Smooth muscle cell (in vitro differentiated cells): ENCODE measurements around the gene KRTAP1-5. TPM values are rescaled to one million over a fixed set of nuclear protein-coding genes. Genes with fewer than 3 reads are reported as not detected.
A peak's percentile ranks its signal among the peaks of the same experiment; 100 is the strongest.
"Not testable (repeated sequence)": the region's sequence is repeated elsewhere in the genome, so short reads cannot be mapped to it uniquely, and the experiment has no call there.

Experiments
- DNase-seq: peaks from one replicate; lab custom pipeline; 2025; ENCODE audit not compliant: unreplicated experiment; lab: John Stamatoyannopoulos, UW
- H2AFZ ChIP-seq: fragments of 200-600 bp; sonication (generic); 2 replicates; pipeline ENCODE4 v1.6.0; 2016; ENCODE audit warnings: antibody characterized with exemption, low read depth, mild to moderate bottlenecking
- H3F3A ChIP-seq: fragments of 200-600 bp; sonication (generic); 2 replicates; pipeline ENCODE4 v1.6.0; 2017; ENCODE audit warnings: antibody characterized with exemption, low read depth
- H3K27ac ChIP-seq: fragments of 200-600 bp; sonication (generic); 2 replicates; pipeline ENCODE4 v1.5.1; 2016; ENCODE audit warnings: low read depth, mild to moderate bottlenecking
- H3K27me3 ChIP-seq: fragments of 200-600 bp; sonication (generic); 2 replicates; pipeline ENCODE4 v1.6.1; 2016; ENCODE audit warnings: low read depth, mild to moderate bottlenecking
- H3K36me3 ChIP-seq: fragments of 200-600 bp; sonication (generic); 2 replicates; pipeline ENCODE4 v1.5.1; 2016; ENCODE audit warnings: low read depth
- H3K4me1 ChIP-seq: fragments of 200-600 bp; sonication (generic); 2 replicates; pipeline ENCODE4 v1.5.1; 2016; ENCODE audit warnings: low read depth
- H3K4me2 ChIP-seq: fragments of 200-600 bp; sonication (generic); 2 replicates; pipeline ENCODE4 v1.6.0; 2016; ENCODE audit warnings: mild to moderate bottlenecking
- H3K4me3 ChIP-seq: fragments of 200-600 bp; sonication (generic); 2 replicates; pipeline ENCODE4 v1.5.1; 2016; ENCODE audit warnings: mild to moderate bottlenecking
- H3K79me2 ChIP-seq: fragments of 200-600 bp; sonication (generic); 2 replicates; pipeline ENCODE4 v1.6.0; 2016; ENCODE audit warnings: low read depth, mild to moderate bottlenecking
- H3K9ac ChIP-seq: fragments of 200-600 bp; sonication (generic); 2 replicates; pipeline ENCODE4 v1.6.0; 2016; ENCODE audit warnings: low read depth
- H3K9me3 ChIP-seq: fragments of 200-600 bp; sonication (generic); replicated peaks from 2 replicates; pipeline ENCODE4 v1.5.1; 2016; ENCODE audit warnings: low read depth
- H4K20me1 ChIP-seq: fragments of 200-600 bp; sonication (generic); 2 replicates; pipeline ENCODE4 v1.6.0; 2016; ENCODE audit warnings: low read depth
- CTCF ChIP-seq: fragments of 200-600 bp; sonication (generic); IDR thresholded peaks from 2 replicates; pipeline ENCODE4 v1.5.1; 2017; ENCODE audit warnings: borderline replicate concordance, mild to moderate bottlenecking, antibody characterized with exemption; ENCODE audit not compliant: insufficient read depth, poor library complexity, severe bottlenecking
- WGBS: methylation state at CpG from one replicate; pipeline ENCODE4 v1.1.7; 2016; ENCODE audit warnings: low lambda C conversion rate; 5-methylcytosine and 5-hydroxymethylcytosine counted together
- polyA plus RNA-seq: library from polyadenylated mRNA; unstranded; fragments of >200 nt; fragmentation: Nextera tagmentation; extraction: Ambion mirVana; gene quantifications from 2 replicates; pipeline ENCODE4 v1.2.1, GENCODE V29; 2016
- total RNA-seq: library from RNA; depleted of rRNA; stranded (reverse); fragments of >200 nt; gene quantifications from 2 replicates; pipeline ENCODE4 v1.2.3, GENCODE V29; 2014

The KRTAP1-5 gene
- total and polyA plus RNA-seq, 2 experiments from 2014 or later: 1.1 to 3.0 TPM

DNA sequence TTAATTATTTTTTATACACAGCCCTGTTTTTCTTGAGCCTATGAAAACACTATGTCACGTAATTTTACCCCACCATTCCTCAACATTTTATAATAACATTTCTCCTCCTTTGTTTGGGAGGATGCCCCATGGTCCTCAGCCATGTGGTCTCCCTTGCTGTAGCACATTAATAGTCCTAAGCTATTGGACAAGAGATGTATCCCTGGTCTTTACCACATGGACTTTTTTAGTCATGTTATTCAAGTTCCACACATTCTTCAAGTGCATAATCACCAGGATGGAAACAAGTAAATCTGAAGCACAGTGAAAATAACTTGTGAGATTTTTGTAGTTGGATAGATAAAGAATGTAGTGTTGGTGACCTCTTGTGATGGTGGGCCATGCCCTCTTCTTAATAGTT, 35.0 kb upstream of the KRTAP1-5 start:
- H3K4me2 ChIP-seq: no peak overlapping the region
- H3K4me1 ChIP-seq: peaks cover 6% of the 10 kb centered on the region

DNA sequence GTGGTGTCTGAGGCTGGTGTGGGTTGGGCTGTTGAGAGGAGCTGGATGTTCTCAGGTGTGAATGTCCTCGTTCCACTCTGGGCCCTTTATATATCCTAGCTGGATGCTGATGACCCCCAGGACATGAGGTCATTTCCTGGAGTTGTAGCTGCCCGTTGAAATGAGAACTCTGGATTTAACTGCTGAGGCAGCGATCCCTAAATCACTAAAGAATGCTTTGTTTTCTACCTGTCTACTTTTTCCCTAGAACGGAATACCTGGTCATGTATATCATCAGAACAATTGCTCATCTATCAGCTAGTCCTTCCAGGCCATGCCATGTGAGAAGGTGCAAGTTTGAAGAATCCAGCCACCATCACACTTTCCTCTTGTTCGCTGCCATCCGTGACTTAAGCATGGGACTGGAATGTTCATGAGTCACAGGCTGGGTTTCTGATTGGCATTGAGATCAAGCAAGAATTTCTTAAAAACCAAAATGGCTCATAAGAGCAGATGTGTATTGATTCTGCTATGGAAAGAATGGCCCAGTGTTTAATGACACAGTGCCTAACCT, 33.1 kb upstream of the KRTAP1-5 start, which contains the start of gene KRTAP2-3:
TSS of gene KRTAP2-3 (minus strand) at position 63 of the 553 bp plus-strand sequence. CDS start 64 bp downstream, outside the sequence.
- DNase-seq: no peak
- H3K27ac ChIP-seq: peak within 1 kb of the TSS; percentile 89
- H3K36me3 ChIP-seq: no peaks in the 10 kb centered on the region
- no peaks in the 10 kb centered on the region for H4K20me1 ChIP-seq
- H3K4me3 ChIP-seq: no peak within 1 kb of the TSS
- peaks cover 3% of the 10 kb centered on the region for H3F3A ChIP-seq
- H2AFZ ChIP-seq: no peak within 1 kb of the TSS
- no peak for TF ChIP-seq CTCF
- no peaks in the 10 kb centered on the region for H3K9me3 ChIP-seq
- peak within 1 kb of the TSS; percentile 60 for H3K4me2 ChIP-seq
- 30% methylated on average over 6 of the region's 6 CpGs for WGBS
- H3K27me3 ChIP-seq: no peaks in the 10 kb centered on the region
- peaks cover 6% of the 10 kb centered on the region for H3K4me1 ChIP-seq
- peak within 1 kb of the TSS; percentile 61 for H3K9ac ChIP-seq
- H3K79me2 ChIP-seq: no peaks in the 10 kb centered on the region

More for the DNA sequence above, 35.0 kb upstream of the KRTAP1-5 start:
- no peak for TF ChIP-seq CTCF
- Histone ChIP-seq H3K9me3 (no peaks in the 10 kb centered on the region), H3K4me3 (no peak overlapping the region), H4K20me1 (no peaks in the 10 kb centered on the region), H3K9ac (peak overlapping the region; percentile 61), H3K27ac (peak overlapping the region; percentile 89), H3K79me2 (no peaks in the 10 kb centered on the region), H3K27me3 (no peaks in the 10 kb centered on the region), H2AFZ (no peak overlapping the region), H3K36me3 (no peaks in the 10 kb centered on the region), H3F3A (peaks cover 3% of the 10 kb centered on the region)
- DNase-seq: no peak
- WGBS: 72% methylated on average over 1 of the region's 1 CpG

DNA sequence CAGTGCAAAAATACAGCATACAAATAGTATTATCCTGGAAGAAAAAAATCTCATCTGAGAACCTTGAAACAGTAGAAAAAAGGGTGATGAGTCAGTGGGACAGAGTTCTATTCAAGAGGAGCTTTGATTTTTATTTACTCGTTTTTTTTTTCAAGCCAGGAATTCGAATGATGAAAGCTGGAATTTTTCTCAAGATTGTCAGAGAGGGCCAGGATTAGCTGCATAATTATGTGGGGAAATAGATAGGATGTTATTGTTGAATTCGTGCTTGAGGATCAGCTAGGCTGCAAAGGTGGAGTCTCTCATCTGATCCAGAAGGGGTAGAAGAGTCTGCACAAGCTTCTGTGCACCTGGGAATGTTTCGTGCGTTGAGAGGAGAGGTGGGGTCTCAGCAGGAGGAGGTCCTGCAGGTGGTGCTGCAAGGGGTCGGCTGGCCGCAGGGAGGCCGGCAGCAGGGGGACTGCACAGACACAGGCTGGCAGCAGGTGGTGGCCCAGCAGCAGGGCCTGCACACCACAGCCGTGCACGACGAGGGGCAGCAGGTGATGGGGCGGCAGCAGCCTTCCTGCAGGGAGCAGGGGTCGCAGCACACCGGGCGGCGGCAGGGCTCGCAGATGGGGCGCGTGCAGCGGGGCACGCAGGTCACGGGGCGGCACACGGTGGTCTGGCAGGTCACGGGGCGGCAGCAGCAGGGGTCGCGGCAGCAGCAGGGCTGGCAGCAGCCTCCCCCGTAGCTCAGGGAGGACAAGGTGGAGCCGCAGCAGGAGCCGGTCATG, 32.5 kb upstream of the KRTAP1-5 start:
- not testable (repeated sequence) for DNase-seq, H3K4me1 ChIP-seq, H3K36me3 ChIP-seq, H3K9me3 ChIP-seq, H3K9ac ChIP-seq, H3K4me3 ChIP-seq, H3F3A ChIP-seq, H3K79me2 ChIP-seq, H3K27me3 ChIP-seq, H4K20me1 ChIP-seq, H2AFZ ChIP-seq
- Histone ChIP-seq H3K27ac (peak overlapping the region; percentile 89), H3K4me2 (peak overlapping the region; percentile 60)
- WGBS: 53% methylated on average over 11 of the region's 31 CpGs

- no peak for TF ChIP-seq CTCF
- 96% methylated on average over 5 of the region's 5 CpGs for WGBS
These were observed 31.7 kb upstream of the KRTAP1-5 start for GRCh38 chr17:41058741-41059140.

More at GRCh38 chr17:41058741-41059140, 31.7 kb upstream of the KRTAP1-5 start:
- no peak for DNase-seq
- H3K79me2 ChIP-seq: no peaks in the 10 kb centered on the region
- no peaks in the 10 kb centered on the region for H4K20me1 ChIP-seq
- no peak overlapping the region for H3K9ac ChIP-seq
- H3F3A ChIP-seq: peaks cover 3% of the 10 kb centered on the region
- no peak overlapping the region for H3K4me3 ChIP-seq
- peak overlapping the region; percentile 63 for H3K27ac ChIP-seq
- H3K27me3 ChIP-seq: no peaks in the 10 kb centered on the region
- peaks cover 6% of the 10 kb centered on the region for H3K4me1 ChIP-seq
- no peaks in the 10 kb centered on the region for H3K9me3 ChIP-seq
- peak overlapping the region; percentile 60 for H3K4me2 ChIP-seq
- H3K36me3 ChIP-seq: no peaks in the 10 kb centered on the region
- H2AFZ ChIP-seq: no peak overlapping the region
